22Rv1 (cell line): Measurements from ENCODE around the gene GLP1R.

Source experiments
- H3K27ac ChIP-seq: fragments of 450-650 bp; 2 replicates; pipeline ENCODE4 v1.5.1; 2017
- CTCF ChIP-seq: fragments of 450-650 bp; IDR thresholded peaks from 2 replicates; pipeline ENCODE4 v1.5.1; 2017; ENCODE audit warnings: mild to moderate bottlenecking
- ZFX ChIP-seq: fragments of 450-650 bp; IDR thresholded peaks from 2 replicates; pipeline ENCODE4 v1.6.1; 2017; ENCODE audit warnings: antibody characterized with exemption, borderline replicate concordance

Gene GLP1R

GRCh38 chr6:39058471-39059147, 10.0 kb downstream of the GLP1R start:
- TF ChIP-seq ZFX (no peak), CTCF (no peak)
- H3K27ac ChIP-seq: no peak overlapping the region

- H3K27ac ChIP-seq: no peak overlapping the region
- no peak for TF ChIP-seq CTCF
- no peak for TF ChIP-seq ZFX
Measured at GRCh38 chr6:39059496-39060310, 11.1 kb downstream of the GLP1R start.

- H3K27ac ChIP-seq: no peak overlapping the region
- no peak for TF ChIP-seq ZFX
- TF ChIP-seq CTCF: no peak
Measured at GRCh38 chr6:39060467-39061160, 12.0 kb downstream of the GLP1R start.

GRCh38 chr6:39061182-39061581, 12.6 kb downstream of the GLP1R start:
- TF ChIP-seq ZFX (no peak), CTCF (no peak)
- H3K27ac ChIP-seq: no peak overlapping the region

GRCh38 chr6:39061588-39061987, 13.0 kb downstream of the GLP1R start:
- TF ChIP-seq CTCF (no peak), ZFX (no peak)
- no peak overlapping the region for H3K27ac ChIP-seq

GRCh38 chr6:39062014-39062740, 13.6 kb downstream of the GLP1R start:
- TF ChIP-seq ZFX (no peak), CTCF (no peak)
- H3K27ac ChIP-seq: no peak overlapping the region
